ENCODE measurements around the gene DPP7.
"Not testable (repeated sequence)": the region's sequence is repeated elsewhere in the genome, so short reads cannot be mapped to it uniquely, and the experiment has no call there.

The DPP7 gene

DNA sequence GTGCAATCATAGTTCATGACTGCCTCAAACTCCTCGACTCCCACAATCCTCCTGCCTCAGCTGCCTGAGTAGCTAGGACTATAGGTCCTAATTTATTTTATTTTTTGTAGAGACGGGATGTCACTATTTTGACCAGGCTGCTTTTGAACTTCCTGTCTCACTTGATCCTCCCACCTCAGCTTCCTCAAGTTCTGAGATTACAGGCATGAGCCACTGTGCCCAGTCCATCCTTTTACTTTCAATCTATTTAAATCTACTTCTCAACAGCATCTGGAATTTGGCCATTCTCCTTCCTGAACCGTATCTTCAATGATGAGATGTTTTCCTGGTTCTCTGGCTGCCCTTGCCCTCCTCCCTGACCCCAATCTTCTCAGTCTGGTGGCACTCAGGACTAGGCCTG is 12.3 kb upstream of the DPP7 start:
- H3K4me1 Mint-ChIP-seq = peaks cover 52% of the 10 kb centered on the region
- ATAC-seq = no peak

DNA sequence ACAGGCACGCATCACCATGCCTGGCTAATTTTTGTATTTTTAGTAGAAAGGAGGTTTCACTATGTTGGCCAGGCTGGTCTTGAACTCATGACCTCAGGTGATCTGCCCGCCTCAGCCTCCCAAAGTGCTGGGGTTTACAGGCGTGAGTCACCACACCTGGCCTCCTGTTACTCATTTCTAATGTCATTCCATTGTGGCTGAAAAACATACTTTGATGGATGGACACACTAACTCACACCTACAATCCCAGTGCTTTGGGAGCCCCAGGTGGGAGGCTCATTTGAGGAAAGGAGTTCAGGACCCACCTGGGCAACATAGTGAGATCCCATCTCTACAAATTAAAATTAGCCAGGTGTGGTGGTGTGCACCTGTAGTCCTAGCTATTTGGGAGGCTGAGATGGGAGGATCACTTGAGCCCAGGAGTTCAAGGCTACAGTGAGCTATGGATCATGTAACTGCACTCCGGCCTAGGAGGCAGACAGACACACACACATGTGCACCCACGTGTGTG is 9.5 kb upstream of the DPP7 start:
- not testable (repeated sequence) for H3K9me3 Mint-ChIP-seq, H3K27me3 Mint-ChIP-seq, H3K36me3 Mint-ChIP-seq, ATAC-seq
- Mint-ChIP-seq H3K4me3 (peak overlapping the region; percentile 36), H3K27ac (peak overlapping the region; percentile 83), H3K4me1 (peaks cover 60% of the 10 kb centered on the region)

More for the DNA sequence above, 12.3 kb upstream of the DPP7 start:
- no peaks in the 10 kb centered on the region for H3K9me3 Mint-ChIP-seq
- H3K4me3 Mint-ChIP-seq = peak overlapping the region; percentile 93
- peak overlapping the region; percentile 87 for H3K27ac Mint-ChIP-seq
- peaks cover 5% of the 10 kb centered on the region for H3K36me3 Mint-ChIP-seq
- no peaks in the 10 kb centered on the region for H3K27me3 Mint-ChIP-seq

GRCh38 chr9:137123468-137123837 is 8.9 kb upstream of the DPP7 start:
- Mint-ChIP-seq H3K9me3 (no peaks in the 10 kb centered on the region), H3K27ac (peak overlapping the region; percentile 83), H3K27me3 (no peaks in the 10 kb centered on the region), H3K36me3 (peaks cover 5% of the 10 kb centered on the region), H3K4me1 (peaks cover 59% of the 10 kb centered on the region), H3K4me3 (peak overlapping the region; percentile 36)
- ATAC-seq = no peak

DNA sequence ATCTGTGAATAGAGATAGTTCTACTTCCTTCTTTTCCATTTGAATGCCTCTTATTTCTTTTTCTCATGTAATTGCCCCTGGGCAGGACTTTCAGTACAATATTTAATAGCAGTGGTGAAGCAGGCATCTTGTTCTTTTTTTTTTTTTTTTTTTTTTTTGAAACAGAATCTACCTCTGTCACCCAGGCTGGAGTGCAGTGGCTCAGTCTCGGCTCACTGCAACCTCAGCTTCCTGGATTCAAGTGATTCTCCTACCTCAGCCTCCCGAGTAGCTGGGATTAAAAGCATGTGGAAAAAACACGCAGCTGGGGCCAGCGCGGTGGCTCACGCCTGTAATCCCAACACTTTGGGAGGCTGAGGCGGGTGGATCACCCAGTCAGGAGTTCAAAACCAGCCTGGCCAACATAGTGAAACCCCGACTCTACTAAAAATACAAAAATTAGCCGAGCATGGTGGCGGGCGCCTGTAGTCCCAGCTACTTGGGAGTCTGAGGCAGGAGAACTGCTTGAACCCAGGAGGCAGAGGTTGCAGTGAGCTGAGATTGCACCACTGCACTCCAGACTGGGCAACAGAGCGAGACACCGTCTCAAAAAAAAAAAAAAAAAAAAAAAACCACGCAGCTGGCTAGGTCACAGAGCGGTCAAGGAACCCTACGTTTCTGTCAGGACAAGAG is 8.4 kb upstream of the DPP7 start:
- not testable (repeated sequence) for H3K36me3 Mint-ChIP-seq, H3K9me3 Mint-ChIP-seq, H3K27me3 Mint-ChIP-seq
- peak; percentile 43 for ATAC-seq
- Mint-ChIP-seq H3K27ac (peak overlapping the region; percentile 83), H3K4me1 (peaks cover 54% of the 10 kb centered on the region), H3K4me3 (peak overlapping the region; percentile 74)

GRCh38 chr9:137121927-137122795 is 7.6 kb upstream of the DPP7 start:
- not testable (repeated sequence) for H3K27me3 Mint-ChIP-seq, H3K36me3 Mint-ChIP-seq, H3K9me3 Mint-ChIP-seq
- Mint-ChIP-seq H3K4me3 (peak overlapping the region; percentile 74), H3K4me1 (peaks cover 48% of the 10 kb centered on the region), H3K27ac (peak overlapping the region; percentile 83)
- peak; percentile 73 for ATAC-seq

DNA sequence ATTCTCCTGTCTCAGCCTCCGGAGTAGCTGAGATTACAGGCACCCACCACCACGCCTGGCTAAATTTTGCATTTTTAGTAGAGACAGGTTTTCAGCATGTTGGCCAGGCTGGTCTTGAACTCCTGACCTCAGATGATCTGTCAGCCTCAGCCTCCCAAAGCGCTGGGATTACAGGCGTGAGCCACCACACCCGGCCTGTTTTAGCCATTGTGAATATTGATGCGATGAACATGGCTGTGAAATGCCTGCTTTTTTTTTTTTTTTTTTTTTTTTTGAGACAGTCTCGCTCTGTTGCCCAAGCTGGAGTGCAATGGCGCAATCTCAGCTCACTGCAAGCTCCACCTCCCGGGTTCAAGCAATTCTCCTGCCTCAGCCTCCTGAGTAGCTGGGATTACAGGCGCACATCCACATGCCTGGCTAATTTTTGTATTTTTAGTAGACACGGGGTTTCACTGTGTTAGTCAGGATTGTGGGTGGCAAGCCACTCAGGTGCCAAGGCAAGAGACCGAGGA is 3.6 kb upstream of the DPP7 start:
- H3K4me1 Mint-ChIP-seq = peaks cover 35% of the 10 kb centered on the region
- H3K27me3 Mint-ChIP-seq, H3K36me3 Mint-ChIP-seq, H3K9me3 Mint-ChIP-seq, H3K4me3 Mint-ChIP-seq, H3K27ac Mint-ChIP-seq, ATAC-seq: not testable (repeated sequence)

DNA sequence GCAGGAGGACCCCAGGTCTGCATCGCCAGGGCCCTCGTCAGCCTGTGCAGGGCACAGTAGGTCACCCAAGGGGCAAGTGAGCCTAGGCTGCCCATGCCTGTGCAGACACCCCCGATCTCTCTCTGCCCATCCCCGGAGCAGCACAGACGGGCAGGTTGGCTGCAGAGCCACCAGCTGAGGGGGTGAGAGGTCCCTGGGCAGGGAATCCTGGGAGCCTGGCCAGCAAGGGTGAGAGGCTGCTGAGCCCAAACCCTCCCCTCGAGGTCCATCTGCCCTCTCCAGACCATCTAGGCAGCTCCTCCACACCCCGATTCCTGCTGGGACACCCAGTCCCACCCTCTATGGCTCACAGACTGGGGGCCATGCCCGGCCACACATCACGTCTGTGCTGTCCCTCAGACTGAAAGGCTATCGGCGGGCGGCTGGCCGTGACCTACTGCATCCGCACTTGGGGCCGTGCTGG is 2.8 kb upstream of the DPP7 start:
- H3K9me3 Mint-ChIP-seq = no peaks in the 10 kb centered on the region
- H3K36me3 Mint-ChIP-seq = peaks cover 5% of the 10 kb centered on the region
- H3K4me3 Mint-ChIP-seq = no peak overlapping the region
- H3K4me1 Mint-ChIP-seq = peaks cover 34% of the 10 kb centered on the region
- no peak for ATAC-seq
- H3K27me3 Mint-ChIP-seq = no peaks in the 10 kb centered on the region
- H3K27ac Mint-ChIP-seq = no peak overlapping the region

DNA sequence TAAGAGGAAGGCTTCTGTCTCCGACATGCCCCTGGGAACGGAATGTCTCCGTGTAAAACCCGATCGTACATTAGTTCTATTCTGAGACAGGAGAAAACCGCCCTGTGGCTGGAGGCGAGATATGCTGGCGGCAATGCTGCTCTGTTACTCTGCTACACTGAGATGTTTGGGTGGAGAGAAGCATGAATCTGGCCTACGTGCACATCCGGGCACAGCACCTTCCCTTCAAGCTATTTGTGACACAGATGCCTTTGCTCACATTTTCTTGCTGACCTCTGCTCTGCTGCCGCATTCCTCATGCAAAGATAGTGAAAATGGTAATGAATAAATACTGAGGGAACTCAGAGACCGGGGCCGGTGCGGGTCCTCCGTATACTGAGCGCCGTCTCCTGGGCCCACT is 2.2 kb upstream of the DPP7 start:
- Mint-ChIP-seq H3K9me3 (no peaks in the 10 kb centered on the region), H3K36me3 (peaks cover 5% of the 10 kb centered on the region), H3K27me3 (no peaks in the 10 kb centered on the region), H3K27ac (no peak overlapping the region), H3K4me3 (no peak overlapping the region), H3K4me1 (peaks cover 28% of the 10 kb centered on the region)
- no peak for ATAC-seq

DNA sequence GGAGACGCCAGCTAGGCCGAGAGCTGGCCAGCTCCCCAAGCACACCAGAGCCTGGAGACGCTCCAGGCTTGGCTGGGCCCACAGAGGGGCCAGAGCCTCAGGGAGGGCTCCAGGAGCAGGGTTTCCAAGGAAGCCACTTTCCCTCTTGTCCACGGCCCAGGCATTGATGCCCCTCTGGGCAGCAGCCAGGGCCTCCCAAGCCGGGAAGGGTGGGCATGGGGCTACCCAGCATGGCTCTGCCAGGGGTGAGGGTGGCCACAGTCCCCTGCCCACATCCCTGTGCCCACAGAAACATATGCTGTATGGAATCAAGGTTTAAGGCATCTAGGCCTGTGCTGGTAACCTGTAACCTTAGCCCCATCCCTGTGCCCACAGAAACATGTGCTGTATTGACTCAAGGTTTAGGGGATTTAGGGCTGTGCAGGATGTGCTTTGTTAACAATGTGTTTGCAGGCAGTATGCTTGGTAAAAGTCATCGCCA is 1.5 kb upstream of the DPP7 start:
- Mint-ChIP-seq H3K36me3 (peaks cover 7% of the 10 kb centered on the region), H3K4me3 (no peak overlapping the region), H3K4me1 (peaks cover 26% of the 10 kb centered on the region), H3K27me3 (no peaks in the 10 kb centered on the region), H3K9me3 (no peaks in the 10 kb centered on the region), H3K27ac (no peak overlapping the region)
- ATAC-seq = no peak

- Mint-ChIP-seq H3K9me3 (no peaks in the 10 kb centered on the region), H3K27me3 (no peaks in the 10 kb centered on the region), H3K36me3 (peaks cover 13% of the 10 kb centered on the region), H3K4me1 (peaks cover 23% of the 10 kb centered on the region), H3K4me3 (peak overlapping the region; percentile 69), H3K27ac (no peak overlapping the region)
- ATAC-seq = no peak
Observed at GRCh38 chr9:137115394-137116026, 977 bp upstream of the DPP7 start.

- ATAC-seq = peak; percentile 40
- peaks cover 13% of the 10 kb centered on the region for H3K36me3 Mint-ChIP-seq
- peak overlapping the region; percentile 77 for H3K4me3 Mint-ChIP-seq
- peaks cover 18% of the 10 kb centered on the region for H3K4me1 Mint-ChIP-seq
- no peak overlapping the region for H3K27ac Mint-ChIP-seq
- no peaks in the 10 kb centered on the region for H3K27me3 Mint-ChIP-seq
- no peaks in the 10 kb centered on the region for H3K9me3 Mint-ChIP-seq
Observed at GRCh38 chr9:137114220-137114612, 317 bp downstream of the DPP7 start.

- peak overlapping the region; percentile 30 for H3K27ac Mint-ChIP-seq
- H3K4me3 Mint-ChIP-seq = peak overlapping the region; percentile 78
- H3K27me3 Mint-ChIP-seq = no peaks in the 10 kb centered on the region
- peaks cover 12% of the 10 kb centered on the region for H3K4me1 Mint-ChIP-seq
- peaks cover 13% of the 10 kb centered on the region for H3K36me3 Mint-ChIP-seq
- H3K9me3 Mint-ChIP-seq = no peaks in the 10 kb centered on the region
- peak; percentile 46 for ATAC-seq
Observed at GRCh38 chr9:137113385-137114159, 961 bp downstream of the DPP7 start.

DNA sequence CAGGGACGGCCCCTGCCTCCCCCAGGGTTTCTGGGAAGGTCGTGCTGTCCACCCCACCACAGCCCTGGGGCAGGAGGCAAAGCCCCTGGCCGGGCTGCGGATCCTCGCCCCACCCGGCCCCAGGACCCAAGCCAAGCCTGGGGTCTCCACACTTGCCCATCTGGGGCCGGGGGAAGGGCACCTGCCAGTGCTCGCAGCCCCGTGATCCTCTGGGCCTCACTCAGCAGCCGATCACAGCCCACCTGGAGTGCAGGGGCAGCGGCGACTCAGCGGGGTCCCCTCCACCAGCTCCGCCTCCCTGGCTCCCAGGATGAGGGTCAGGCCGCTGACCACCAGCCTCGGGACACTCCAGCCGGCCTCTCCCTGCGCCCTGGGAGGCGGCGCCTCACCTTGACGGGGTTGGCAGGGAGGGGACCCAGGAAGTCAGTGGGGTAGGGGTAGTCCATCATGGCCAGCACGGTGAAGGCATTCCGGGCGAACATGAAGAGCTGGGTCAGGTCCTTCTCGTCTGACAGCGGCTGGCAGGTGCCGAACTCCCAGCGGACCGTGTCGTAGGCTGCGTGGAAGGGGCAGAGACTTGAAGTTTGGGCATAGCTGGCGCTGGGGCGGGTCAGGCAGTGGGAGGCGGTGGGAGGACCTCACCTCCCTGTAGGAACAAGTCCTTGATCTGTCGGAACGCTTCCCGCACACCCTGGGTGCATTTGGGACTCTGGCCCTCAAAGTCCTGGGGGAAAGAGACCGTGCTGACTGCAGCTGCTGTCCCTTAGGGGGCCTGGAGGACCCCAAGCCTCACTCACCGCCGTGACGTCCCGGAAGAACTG is 1.8 kb downstream of the DPP7 start:
- ATAC-seq = no peak
- Mint-ChIP-seq H3K9me3 (no peaks in the 10 kb centered on the region), H3K27me3 (no peaks in the 10 kb centered on the region), H3K36me3 (peaks cover 13% of the 10 kb centered on the region), H3K27ac (peak overlapping the region; percentile 30), H3K4me3 (peak overlapping the region; percentile 78), H3K4me1 (peaks cover 12% of the 10 kb centered on the region)

Measured in stimulated activated memory B cell treated with anti-CD40 and anti-IgM and Interleukin-4, amounts not matched to agents 10 μg/mL and 1 μg/mL and 100 μg/mL, for 72 hours (primary cell).